NCI-H345 treated with DMSO at 0.1 percent for 48 hours (cell line): ENCODE measurements around the gene TMEM131L.
"Not testable (repeated sequence)": the region's sequence is repeated elsewhere in the genome, so short reads cannot be mapped to it uniquely, and the experiment has no call there.

Experiments
- DNase-seq: peaks from one replicate; lab custom pipeline; 2025; ENCODE audit not compliant: unreplicated experiment; lab: John Stamatoyannopoulos, UW

TMEM131L gene

DNA sequence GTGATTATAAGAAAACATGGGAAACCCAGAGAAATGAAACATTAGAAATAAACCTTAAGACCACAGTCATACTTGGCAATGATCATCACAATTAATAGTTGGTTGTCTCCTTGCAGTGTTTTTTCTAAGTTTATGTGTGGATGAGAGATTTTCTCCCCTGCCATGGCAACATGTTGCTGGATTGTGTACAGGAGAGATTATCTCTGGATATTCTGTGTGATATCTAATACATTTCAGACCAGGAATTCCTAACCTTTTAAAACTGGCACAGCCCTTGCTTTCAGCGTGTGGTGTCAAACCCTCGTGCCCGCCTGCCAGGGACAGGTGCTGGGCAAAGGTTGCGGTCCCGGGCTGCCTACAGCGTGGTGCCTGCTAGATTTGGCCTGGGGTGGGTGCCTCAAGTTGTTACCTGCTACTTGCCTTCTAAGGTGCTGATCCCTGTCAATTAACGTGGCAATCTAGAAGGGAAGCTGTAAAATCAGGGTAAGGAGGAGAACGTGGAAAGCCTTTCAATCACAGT is 100.5 kb downstream of the TMEM131L start:
- DNase-seq = no peak

DNA sequence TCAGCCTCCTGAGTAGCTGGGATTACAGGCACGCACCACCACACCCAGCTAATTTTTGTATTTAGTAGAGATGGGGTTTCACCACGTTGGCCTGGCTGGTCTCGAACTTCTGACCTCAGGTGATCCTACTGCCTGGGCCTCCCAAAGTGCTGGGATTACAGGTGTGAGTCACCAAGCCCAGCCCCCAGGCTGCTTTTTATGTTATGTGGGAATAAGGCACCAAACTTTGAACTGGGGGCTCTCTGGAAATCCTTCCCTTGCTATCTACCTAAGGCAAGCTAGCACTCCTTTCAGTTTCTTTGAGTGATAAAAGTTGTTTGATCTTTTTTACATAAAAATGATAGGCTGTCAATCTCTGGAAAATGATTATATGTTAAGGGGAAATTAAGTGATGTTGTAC is 101.5 kb downstream of the TMEM131L start:
- not testable (repeated sequence) for DNase-seq

DNA sequence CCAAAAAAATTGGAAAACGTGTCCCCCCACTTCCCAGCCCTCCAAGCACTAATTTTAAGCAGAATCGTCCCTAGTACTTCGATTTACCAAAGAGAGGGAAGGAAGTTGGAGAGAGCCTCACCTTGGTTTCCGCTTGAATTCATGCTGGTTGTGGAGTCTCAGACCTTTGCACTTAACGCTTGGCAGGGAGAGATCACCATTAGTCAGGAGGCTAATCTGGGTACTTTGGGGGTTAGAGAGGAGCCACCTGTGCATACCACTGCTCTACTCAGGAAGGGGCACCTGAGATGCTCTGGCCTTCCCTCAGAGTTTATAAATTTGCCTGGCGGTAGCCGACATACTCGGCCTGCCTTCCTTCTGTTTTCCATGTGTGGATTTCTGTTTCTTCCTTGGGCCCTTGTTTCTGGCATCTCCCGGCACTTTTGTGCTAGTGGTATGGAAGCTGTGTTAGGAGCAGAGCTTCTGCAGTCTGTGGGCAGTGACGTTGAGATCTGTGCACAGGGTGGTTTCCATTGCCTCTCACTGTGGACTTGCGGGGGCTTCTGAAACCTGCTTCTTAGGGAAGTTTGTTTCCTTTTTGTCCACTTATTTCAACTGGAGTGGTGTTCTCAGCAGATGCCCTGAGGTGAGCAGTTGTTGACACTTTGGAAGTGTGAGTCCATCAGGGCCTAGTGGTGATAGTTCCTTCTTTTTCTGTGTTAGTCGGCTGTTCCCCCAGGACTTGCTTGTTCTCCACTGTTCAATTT is 104.2 kb downstream of the TMEM131L start:
- no peak for DNase-seq

DNA sequence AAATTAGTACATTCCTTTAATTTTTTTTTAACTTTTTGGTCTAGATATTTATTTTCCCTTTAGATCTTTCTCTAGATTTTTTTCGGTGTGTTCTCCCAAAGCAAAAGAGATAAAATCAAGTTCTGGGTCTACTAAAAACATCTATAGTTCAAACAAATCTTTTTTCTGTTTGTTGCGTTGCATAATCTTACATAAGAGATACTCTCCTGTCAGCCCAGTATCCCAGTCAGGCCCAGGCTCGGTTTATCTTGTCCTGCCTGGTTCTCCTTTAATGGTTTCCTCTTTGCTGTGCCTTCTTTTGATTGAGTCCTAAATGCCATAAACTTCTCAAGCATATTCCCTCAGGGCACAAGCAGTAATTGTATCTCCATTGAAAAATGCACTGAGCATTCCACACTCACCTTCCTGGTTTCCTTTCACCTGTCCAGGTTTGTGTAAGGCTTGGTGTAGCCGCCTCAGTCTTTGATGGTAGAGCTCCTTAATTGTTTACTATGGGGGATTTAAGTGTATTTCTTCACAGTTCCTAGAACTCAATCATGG is 104.9 kb downstream of the TMEM131L start:
- no peak for DNase-seq

DNA sequence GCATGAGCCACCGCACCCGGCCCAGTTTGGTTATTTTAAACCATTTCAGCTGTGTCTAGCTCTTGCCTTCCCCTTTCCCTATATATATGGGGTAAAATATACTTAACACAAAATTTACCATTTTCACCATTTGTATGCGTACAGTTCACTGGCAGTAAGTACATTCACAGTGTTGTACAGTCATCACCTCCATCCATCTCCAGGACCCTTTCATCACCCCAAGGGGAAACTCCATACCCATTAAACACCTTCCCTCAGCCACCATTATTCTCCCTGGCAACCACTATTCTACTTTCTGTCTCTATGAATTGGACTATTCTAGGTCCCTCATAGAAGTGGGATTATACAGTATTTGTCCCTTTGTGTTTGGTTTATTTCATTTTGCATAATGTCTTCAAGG is 106.4 kb downstream of the TMEM131L start:
- DNase-seq = no peak

DNA sequence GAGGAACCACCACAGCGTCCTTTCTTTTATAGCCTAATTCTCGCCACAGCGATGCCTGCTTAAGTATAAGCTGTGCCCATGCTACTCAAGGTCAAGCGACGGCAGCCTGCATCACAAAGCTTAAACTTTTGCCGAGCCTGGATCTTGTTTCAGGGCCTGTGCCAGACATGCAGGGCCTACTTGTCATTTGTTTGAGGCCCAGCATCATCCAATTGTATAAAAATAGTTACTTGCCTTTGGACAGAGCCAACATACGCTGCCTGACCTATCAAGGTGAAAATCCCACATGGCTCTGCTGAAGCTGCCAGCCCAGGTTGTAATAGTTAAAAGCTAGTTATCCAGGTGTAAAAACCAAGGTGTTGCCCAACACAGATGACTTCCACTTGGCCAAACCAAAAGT is 107.1 kb downstream of the TMEM131L start:
- no peak for DNase-seq

DNA sequence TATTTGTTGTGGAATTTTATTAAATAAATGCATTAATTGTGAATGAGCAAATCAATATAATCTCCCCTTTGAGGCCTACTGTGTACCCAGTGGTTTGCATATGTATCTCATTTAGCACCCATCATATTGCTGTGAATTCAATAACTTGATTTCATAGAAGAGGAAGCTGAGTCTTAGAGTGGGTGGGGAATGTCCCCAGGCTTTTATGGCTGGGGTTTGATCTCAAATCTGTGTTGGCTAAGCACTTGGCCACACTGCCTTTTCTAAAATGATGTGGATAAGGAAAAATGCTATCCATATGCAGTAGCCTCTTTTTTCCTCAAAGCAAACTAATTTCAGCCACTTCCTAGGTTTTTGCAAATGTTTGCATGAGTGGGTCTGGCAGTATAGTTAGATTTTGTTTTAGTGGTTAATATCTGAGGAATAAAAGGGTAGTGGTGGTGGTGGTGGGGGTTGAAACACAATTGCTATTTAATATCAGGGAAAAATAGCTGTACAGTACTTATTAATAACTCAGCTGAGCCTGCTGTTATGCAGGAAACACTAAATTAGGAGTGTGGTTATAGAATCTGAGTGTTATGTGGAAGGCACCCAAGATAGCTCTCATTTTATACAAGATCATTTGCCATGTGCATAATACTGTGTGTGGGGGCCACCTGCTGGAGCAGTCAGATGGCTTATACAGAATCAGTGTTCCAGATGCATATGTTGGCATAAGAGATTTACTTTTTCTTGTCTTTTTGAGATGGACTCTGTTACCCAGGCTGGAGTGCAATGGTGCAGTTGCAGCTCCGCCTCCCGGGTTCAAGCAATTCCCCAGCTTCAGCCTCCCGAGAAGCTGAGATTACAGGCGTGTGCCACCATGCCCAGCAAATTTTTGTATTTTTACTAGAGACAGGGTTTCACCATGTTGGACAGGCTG is 108.0 kb downstream of the TMEM131L start:
- no peak for DNase-seq

DNA sequence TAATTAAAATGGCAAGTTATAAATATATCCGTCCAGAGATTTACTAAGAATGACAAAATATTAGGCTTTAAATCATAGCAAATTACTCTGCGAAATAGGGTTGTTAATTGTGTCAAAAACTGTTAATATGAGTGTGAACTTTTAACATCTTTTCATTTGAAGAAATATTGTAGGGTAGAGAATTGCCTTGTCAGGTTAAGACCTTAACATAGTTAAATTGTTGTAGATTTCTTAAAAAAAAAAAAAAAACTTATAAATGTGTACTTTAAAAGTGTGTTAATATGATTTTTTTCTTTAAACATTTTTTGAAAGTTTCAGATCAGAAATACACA is 110.2 kb downstream of the TMEM131L start:
- no peak for DNase-seq

DNA sequence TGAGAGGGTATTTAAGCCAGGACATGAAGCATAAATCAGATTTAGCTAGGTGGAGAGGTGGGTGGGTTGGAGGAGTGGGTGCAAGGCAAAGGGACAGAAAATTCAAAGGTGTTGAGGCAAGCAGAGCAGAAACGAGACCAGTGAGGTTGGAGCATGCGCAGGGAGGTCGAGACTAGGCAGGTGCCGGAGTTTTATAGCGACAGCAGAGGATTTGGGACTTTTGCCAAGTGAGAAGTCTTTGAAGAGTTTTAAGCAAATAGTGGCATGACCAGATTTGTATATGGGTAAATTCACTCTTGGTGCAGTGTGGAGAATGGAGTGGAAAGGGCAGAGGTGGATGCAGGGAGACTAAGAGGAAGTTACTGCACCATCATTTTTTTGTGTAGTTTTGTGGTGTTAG is 110.9 kb downstream of the TMEM131L start:
- DNase-seq = no peak

DNA sequence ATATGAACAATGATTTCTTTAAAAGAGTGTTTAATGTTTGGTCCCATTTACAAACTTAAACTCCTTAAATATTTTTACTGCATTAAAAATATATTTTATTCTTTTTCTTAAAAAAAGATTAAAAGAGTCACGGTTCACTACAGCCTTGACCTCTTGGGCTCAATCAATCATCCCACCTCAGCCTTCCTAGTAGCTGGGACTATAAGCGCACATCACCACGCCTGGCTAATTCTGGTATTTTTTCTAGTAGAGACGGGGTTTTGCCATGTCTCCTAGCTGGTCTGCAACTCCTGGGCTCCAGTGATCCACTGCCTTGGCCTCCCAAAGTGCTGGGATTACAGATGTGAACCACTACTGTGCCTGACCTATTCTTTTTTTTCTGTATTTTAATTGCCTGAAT is 113.2 kb downstream of the TMEM131L start:
- DNase-seq = no peak

DNA sequence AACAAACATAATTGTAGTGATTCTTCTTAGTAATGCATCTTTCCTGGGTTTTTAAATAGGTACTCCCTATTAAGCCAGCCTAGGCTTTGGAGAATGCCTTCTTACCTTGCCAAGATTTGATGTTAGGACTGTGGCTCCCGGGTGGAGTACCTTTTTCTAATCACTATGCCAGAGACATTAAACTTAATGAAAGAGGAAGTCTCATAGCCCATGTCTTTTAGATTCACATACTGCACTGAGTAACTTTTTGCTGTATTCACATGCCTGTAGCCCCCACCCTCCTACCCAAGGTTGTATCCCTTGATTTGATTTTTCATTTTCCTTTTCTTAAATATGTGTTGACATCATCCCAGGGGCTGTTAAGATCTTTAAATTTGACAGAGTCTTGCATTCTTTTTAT is 113.7 kb downstream of the TMEM131L start:
- no peak for DNase-seq

DNA sequence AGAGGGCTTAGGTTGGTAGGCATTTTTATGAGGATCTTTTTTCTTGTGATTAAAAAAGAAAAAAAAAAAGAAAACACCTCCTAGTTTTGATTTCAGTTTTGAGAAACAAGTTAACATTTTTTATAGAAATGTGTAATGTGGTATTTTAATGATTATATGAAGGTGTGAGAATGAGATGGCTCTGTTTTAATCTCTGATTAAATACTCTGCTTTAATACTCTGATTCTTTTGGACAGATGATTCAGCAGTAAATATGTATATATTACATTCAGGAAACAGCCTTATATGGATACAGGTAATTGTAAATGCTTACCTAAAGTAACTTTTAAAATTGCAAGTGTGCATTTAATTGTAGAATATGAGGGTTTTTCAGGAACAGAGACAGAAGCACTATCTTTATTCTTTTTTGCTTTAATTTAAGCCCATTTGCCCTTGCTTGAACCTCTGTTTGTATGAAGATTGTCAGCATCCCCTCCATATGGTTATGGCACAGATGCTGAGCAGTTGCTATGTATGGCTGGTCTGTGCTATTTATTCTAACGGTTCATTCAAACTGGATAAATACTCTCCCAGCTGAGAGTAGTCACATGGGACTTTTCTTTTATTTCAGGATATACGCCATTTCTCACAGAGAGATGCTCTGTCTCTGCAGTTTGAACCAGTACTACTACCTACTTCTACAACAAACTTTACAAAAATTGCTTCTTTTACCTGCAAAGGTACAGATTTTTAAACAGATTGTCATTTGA is 117.0 kb downstream of the TMEM131L start:
- no peak for DNase-seq

DNA sequence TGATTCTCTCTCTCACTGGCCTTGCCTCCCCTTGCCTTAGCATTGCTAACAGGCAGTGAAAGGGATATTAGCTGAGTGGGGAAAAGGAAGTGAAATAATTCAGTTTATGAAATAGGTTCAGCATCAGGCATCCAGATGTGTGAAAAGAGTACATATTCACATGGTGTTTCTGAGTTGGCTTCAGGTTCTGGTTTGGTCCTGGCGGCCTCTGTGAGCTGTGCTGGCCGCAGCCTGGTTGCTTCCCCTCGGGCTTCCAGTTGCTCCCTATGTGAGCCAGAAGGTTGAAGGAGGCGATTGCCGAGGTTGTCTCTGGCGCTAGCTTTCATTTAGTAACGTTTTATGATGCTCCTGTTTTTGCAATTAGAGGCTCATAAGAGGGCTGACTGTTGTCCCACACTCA is 118.9 kb downstream of the TMEM131L start:
- no peak for DNase-seq

DNA sequence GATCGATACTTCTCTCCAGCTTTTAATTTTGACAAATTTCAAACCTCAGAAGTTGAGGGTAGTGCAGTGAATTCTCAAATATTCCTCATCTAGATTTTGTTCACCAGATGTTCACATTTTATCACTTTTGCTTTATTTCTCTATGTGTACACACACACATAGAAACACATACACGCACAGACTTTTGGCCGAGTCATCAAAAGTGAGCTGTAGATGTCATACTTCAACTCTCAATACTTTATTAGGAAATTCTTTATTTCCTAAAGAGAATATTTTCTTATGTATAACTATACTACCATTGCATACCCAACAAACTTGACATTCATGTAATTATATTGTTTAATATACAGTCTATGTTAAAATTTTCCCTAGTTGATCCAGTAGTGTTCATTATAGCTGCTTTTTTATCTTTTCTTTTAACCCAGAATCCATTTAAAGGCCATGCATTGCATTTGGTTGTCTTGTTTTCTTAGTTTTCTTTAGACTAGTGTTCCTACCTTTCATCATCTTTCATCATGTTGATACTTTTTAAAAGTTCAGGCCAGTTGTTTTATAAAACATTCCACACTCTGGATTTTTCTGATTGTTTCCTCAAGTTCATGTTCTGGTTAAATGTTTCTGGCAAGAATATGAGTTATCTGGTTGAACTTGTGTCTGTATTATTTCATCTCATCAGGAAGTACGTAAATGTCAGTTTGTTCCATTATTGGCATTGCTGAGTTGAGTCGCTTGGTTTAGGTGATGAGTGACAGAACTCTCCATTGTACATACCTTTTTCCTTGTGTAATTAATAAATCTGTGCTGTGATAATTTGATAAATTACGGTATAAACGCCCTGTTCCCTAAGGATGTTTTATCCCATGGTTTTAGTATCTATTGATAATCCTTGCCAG is 123.8 kb downstream of the TMEM131L start:
- no peak for DNase-seq

DNA sequence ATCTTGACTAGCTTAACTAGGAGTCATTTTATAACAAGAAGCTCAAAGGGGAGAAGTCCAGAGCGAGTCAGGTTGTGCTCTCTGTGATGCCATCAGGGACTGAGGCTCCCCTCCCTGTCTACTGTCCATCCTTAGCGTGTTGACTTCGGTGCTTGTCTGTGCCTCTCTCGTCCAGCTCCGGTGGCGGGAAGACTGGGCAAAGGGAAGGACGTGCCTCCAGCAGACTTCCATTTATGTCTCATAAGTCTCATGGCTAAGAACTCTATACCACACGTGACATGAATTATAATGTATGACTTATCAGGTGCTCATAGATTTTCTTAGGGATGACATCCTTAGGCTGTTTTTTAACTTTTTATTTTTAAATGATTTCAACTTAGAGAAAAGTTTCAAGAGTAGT is 125.3 kb downstream of the TMEM131L start:
- no peak for DNase-seq

DNA sequence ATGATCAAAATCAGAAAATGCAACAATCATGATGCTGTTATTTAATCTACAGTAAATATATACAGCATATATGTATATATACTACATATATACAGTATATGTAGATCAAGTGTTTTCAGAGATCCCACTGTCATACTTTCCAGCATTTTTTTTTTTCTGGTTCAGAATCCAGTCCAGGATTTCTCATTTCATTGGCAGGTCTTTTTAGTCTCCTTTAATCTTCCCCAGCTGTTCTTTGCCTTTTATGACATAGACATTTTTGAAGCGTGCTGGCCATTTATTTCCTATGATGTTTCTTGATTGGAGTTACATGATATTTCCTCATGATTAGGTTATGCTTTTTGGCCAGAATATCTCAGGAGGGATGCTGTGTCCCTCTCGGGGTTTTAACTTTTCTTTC is 125.9 kb downstream of the TMEM131L start:
- DNase-seq = no peak

DNA sequence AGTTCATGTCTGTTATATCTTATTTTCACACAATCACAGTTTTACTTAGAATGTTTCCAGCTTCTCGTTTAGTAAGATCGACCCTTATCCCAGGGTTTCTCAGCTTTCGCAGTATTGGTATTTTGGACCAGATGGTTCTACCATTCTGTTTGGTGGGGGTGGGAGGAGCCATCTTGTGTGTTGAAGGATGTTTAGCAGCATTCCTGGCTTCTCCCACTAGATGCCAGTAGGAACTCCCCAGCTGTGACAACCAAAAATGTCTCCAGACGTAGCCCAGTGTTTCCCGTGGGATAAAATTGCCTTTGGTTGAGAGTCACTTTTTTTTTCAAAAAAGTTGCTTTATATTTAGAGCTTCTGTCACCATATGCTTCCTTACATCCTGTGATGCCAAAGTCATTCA is 127.0 kb downstream of the TMEM131L start:
- DNase-seq = no peak

DNA sequence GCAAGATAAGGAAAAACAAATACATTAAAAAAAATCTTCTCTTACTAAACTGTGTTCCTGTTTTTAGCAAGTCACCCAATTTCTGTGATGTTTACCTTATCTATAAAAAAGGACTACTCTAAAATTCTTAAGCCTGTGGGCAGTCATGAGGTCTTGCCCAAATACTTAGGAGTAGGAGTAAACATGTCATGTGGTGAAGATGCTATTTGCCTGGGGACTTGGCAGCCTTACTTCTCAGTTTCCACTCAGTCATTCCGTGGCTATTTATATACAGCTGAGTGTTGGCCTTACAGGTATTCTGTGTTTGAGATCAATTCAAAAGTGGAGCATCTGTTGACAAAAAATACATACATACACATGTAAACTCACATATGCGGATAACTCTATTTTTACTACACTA is 128.1 kb downstream of the TMEM131L start:
- no peak for DNase-seq

DNA sequence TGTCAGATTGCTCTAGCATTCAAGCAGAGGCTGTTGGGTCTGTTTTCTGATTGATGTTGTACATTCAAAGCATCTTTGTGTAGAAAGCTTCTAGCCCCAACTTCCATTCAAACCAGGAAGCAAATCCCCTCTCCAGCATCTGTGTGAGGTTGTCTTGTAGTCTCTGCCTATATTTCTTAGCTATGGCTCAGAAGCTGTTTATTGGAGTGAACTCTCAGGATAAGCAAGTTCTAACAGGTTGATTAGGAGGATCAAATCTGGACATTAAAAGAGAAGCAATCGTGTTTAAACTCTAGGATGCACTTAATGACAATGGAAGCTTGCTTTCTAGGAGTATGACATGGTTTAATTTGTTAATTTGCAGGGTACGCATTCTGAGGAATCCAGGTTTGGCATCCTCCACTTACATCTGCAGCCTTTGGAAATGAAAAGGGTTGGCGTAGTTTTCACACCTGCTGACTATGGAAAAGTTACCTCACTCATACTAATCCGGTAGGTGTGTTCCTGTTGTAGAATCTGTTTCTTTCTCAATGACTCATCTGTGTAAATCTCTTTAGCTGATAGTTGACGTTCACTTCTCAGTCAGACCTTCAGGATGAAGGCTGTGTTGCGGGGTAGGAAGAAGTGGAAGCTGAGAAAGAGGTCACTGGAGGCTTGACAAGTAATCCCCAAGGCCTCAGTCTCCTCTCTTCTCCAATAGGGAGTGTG is 129.9 kb downstream of the TMEM131L start:
- DNase-seq = no peak

DNA sequence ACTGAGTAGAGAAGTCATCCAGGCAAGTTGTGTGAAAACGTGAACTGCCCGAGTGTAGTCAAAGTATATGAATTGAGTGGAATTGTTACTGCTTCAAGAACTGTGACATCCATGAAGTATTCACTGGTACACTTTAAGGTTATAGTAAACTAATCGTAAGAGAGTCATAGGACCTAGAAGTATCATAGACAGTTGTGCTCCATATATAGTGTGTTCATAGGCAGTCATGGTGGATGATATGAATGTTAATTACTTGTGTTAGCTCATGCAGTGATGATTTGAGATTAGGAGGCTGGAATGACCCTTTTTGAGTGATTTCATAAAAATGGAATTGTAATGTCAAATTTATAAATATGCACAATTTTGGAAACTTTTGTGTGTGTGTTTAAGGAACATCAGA is 136.6 kb downstream of the TMEM131L start:
- no peak for DNase-seq
